ENCODE results near the gene CNPPD1. TPM values are rescaled to one million over a fixed set of nuclear protein-coding genes. Genes with fewer than 3 reads are reported as not detected.
A peak's percentile ranks its signal among the peaks of the same experiment; 100 is the strongest.

CNPPD1 gene
- polyA plus RNA-seq (2011; rRNA removed) (28.0 and 29.9 TPM in 2 replicates), polyA minus RNA-seq (2011; rRNA and poly(A)+ RNA removed) (12.5 and 17.9 TPM in 2 replicates)

GRCh38 chr2:219176818-219177551, at the start of gene CNPPD1:
CNPPD1 (minus strand) TSS chr2:219176925; CDS start chr2:219176828, 97 bp downstream.
- Histone ChIP-seq H3K4me3 (ENCODE audit: low read depth, low read length) (peak within 1 kb of the TSS; percentile 94), H3K9me3 (ENCODE audit: control insufficient read depth, insufficient read depth, low read length) (no peaks in the 10 kb centered on the region; the same call in 1 of the 2 replicates), H3K27ac (ENCODE audit: low read depth, low read length) (peak within 1 kb of the TSS; percentile 91), H3K27me3 (ENCODE audit: control insufficient read depth, insufficient read depth, low read length) (no peaks in the 10 kb centered on the region)
- CTCF ChIA-PET: interaction anchor here (0.5 to 5.0 kb wide), 4 partner anchors 17 to 118 kb away, joined by 3 to 50 read pairs (median 6); partner anchors contain the start of gene ZFAND2B
- no peak for DNase-seq (ENCODE audit: low read depth, low spot score)
- no peak; the same call in 1 of the 2 replicates for TF ChIP-seq CTCF (IDR thresholded peaks at IDR 0.05; ENCODE audit: low read depth, low read length)
- POLR2A ChIA-PET: interaction anchor here (0.7 to 2.1 kb wide), 5 partner anchors 19 to 397 kb away, joined by 3 to 8 read pairs (median 6); partner anchors contain the start of genes ANKZF1, ATG9A and ZFAND2B

GRCh38 chr2:219225350-219225749, 48.6 kb upstream of the CNPPD1 start:
- Histone ChIP-seq H3K27ac (ENCODE audit: low read depth, low read length) (no peak overlapping the region), H3K4me3 (ENCODE audit: low read depth, low read length) (no peak overlapping the region), H3K27me3 (ENCODE audit: control insufficient read depth, insufficient read depth, low read length) (no peaks in the 10 kb centered on the region), H3K9me3 (ENCODE audit: control insufficient read depth, insufficient read depth, low read length) (no peaks in the 10 kb centered on the region; the same call in 1 of the 2 replicates)
- no peak for TF ChIP-seq CTCF (IDR thresholded peaks at IDR 0.05; ENCODE audit: low read depth, low read length)
- POLR2A ChIA-PET: no interaction called here
- CTCF ChIA-PET: interaction anchor here (1.3 kb wide), 1 partner anchor 52 kb away, joined by 3 read pairs; no protein-coding TSS in a partner anchor
- no peak for DNase-seq (ENCODE audit: low read depth, low spot score)

- ChIA-PET CTCF (interaction anchor here (1.3 kb wide), 1 partner anchor 54 kb away, joined by 3 read pairs; no protein-coding TSS in a partner anchor), POLR2A (no interaction called here)
- Histone ChIP-seq H3K27ac (ENCODE audit: low read depth, low read length) (no peak overlapping the region), H3K27me3 (ENCODE audit: control insufficient read depth, insufficient read depth, low read length) (no peaks in the 10 kb centered on the region), H3K9me3 (ENCODE audit: control insufficient read depth, insufficient read depth, low read length) (no peaks in the 10 kb centered on the region; the same call in 1 of the 2 replicates), H3K4me3 (ENCODE audit: low read depth, low read length) (no peak overlapping the region)
- no peak for DNase-seq (ENCODE audit: low read depth, low spot score)
- no peak for TF ChIP-seq CTCF (IDR thresholded peaks at IDR 0.05; ENCODE audit: low read depth, low read length)
These were observed 47.3 kb upstream of the CNPPD1 start for GRCh38 chr2:219223831-219224610.

- H3K9me3 ChIP-seq (ENCODE audit: control insufficient read depth, insufficient read depth, low read length): no peaks in the 10 kb centered on the region; the same call in 1 of the 2 replicates
- POLR2A ChIA-PET: no interaction called here
- H3K27me3 ChIP-seq (ENCODE audit: control insufficient read depth, insufficient read depth, low read length): no peaks in the 10 kb centered on the region
- no peak for DNase-seq (ENCODE audit: low read depth, low spot score)
- TF ChIP-seq CTCF (IDR thresholded peaks at IDR 0.05; ENCODE audit: low read depth, low read length): no peak
- CTCF ChIA-PET: interaction anchor here (0.9 kb wide), 1 partner anchor 51 kb away, joined by 3 read pairs; no protein-coding TSS in a partner anchor
- no peak overlapping the region for H3K4me3 ChIP-seq (ENCODE audit: low read depth, low read length)
- no peak overlapping the region for H3K27ac ChIP-seq (ENCODE audit: low read depth, low read length)
These were observed 45.3 kb upstream of the CNPPD1 start for GRCh38 chr2:219221957-219222518.
